ENCODE data around the gene COL9A3.

COL9A3 gene

DNA sequence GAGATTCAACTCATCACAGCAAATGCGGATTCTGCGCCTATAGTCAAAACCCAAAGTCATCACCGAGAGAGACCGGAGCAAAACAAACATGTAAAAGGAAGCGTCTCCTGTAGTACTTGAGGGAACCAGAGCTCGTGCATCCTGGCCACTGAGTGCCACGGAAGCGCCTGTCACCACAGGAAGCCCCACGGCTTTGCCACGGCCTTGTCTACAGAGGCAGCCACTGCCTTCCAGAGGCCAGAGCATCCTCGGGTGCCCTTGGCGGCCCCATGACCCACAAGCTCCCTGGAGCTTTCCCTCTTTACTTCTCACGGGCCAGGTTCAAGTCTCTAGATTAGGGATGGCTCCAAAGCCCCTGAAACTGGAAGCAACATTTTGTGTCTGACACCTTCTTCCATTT is 37.3 kb downstream of the COL9A3 start:
- H3K4me3 ChIP-seq (replicated peaks; ENCODE audit: low read depth, low read length): no peak overlapping the region
- TF ChIP-seq, protein P1, sequence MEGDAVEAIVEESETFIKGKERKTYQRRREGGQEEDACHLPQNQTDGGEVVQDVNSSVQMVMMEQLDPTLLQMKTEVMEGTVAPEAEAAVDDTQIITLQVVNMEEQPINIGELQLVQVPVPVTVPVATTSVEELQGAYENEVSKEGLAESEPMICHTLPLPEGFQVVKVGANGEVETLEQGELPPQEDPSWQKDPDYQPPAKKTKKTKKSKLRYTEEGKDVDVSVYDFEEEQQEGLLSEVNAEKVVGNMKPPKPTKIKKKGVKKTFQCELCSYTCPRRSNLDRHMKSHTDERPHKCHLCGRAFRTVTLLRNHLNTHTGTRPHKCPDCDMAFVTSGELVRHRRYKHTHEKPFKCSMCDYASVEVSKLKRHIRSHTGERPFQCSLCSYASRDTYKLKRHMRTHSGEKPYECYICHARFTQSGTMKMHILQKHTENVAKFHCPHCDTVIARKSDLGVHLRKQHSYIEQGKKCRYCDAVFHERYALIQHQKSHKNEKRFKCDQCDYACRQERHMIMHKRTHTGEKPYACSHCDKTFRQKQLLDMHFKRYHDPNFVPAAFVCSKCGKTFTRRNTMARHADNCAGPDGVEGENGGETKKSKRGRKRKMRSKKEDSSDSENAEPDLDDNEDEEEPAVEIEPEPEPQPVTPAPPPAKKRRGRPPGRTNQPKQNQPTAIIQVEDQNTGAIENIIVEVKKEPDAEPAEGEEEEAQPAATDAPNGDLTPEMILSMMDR (IDR thresholded peaks at IDR 0.05; ENCODE audit: low read depth, low read length, missing control alignments): no peak
- no peak for DNase-seq (ENCODE audit: extremely low read depth, low read depth)

DNA sequence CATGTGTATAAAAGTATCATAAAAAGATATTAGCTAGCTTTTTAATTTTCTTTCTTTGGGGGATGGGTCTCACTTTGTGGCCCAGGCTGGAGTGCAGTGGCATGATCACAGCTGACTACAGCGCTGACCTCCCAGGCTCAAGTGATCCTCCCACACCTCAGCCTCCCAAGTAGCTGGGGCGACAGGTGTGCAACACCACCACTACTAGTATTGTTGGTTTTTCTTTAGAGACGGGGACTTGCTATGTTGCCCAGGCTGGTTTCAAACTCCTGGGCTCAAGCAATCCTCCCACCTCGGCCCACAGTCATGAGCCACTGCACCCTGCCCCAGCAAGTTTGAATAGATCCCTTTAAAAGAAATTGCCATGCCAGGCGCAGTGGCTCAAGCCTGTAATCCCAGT is 38.3 kb downstream of the COL9A3 start:
- H3K4me3 ChIP-seq (replicated peaks; ENCODE audit: low read depth, low read length): no peak overlapping the region
- no peak for DNase-seq (ENCODE audit: extremely low read depth, low read depth)
- TF ChIP-seq, protein P1 (IDR thresholded peaks at IDR 0.05; ENCODE audit: low read depth, low read length, missing control alignments): no peak

DNA sequence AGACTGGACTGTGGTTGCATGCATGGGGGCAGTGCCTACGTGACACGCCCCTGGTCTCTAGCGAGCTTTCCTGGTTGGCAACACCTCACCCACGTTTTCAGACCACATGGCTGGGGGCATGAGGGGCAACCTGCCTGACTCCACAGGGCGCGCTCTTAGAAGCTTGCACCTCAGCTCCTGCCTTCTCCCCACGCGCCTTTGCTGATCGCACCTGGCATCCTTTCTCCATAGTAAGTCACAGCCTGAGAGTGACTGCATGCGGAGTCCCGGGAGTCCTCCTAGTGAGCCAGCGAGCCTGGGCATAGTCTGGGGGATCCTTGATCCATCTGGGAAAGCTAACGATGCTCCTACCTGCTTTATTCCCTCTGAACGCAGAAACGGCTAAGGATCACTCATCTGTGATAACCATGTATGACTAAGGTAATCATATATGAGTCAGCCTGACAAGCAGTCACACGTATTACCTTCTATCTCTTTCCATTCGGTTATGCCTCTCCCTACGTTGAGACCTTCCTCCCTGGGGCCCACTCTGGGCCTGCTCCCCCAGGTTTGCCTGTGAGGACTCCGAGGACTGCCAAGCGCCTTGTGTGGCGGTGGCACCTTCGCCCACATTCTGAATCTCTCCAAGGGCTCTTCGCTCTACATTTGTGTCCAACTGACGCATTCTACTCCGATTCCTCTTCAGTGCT is 40.2 kb downstream of the COL9A3 start:
- no peak overlapping the region for H3K4me3 ChIP-seq (replicated peaks; ENCODE audit: low read depth, low read length)
- TF ChIP-seq, protein P1 (IDR thresholded peaks at IDR 0.05; ENCODE audit: low read depth, low read length, missing control alignments): no peak
- DNase-seq (ENCODE audit: extremely low read depth, low read depth): no peak

DNA sequence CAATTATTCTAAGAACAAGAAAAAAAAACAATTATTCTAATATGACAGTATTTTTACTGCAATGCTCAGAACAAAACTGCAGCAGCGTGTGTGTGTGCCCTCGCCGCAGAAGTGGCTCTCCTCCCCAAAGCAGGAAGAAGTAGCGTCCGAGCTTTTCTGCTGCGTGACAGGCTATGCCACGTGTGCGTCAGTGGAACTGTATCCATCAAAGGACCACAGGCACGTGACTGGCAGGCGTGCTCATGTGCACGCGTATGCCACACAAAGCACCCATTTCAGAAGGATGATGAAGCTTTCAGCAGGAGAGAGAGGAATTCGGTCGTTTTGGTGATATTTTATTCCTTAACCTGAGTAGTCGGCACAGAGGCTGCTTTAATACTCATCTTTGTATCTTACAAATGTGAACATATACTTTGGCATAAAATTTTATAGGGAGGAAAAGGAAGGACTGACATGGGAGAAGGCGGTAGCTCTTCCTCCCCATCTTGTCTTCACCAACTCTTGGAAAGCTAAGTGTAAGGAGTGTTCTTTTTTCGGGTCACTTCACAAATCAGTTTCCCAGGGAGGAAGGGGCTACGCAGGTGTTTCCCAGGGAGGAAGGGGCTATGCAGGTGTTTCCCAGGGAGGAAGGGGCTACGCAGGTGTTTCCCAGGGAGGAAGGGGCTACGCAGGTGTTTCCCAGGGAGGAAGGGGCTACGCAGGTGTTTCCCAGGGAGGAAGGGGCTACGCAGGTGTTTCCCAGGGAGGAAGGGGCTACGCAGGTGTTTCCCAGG is 41.4 kb downstream of the COL9A3 start:
- TF ChIP-seq, protein P1 (IDR thresholded peaks at IDR 0.05; ENCODE audit: low read depth, low read length, missing control alignments): no peak
- no peak overlapping the region for H3K4me3 ChIP-seq (replicated peaks; ENCODE audit: low read depth, low read length)
- no peak for DNase-seq (ENCODE audit: extremely low read depth, low read depth)

DNA sequence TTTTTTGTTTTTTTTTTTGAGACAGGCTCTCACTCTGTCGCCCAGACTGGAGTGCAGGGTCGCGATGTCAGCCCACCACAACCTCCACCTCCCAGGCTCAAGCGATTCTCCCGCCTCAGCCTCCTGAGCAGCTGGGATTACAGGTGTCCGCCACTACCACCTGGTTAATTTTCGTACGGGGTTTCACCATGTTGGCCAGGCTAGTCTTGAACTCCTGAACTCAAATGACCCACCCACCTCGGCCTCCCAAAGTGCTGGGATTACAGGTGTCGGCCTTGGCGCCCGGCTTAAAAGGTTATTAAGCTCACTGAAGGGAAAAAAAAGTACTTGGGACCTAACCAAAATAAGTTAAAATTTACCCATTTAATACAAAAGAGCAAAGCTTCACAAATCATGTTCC is 42.9 kb downstream of the COL9A3 start:
- TF ChIP-seq, protein P1 (IDR thresholded peaks at IDR 0.05; ENCODE audit: low read depth, low read length, missing control alignments): no peak
- peak overlapping the region; percentile 67 for H3K4me3 ChIP-seq (replicated peaks; ENCODE audit: low read depth, low read length)
- no peak for DNase-seq (ENCODE audit: extremely low read depth, low read depth)

DNA sequence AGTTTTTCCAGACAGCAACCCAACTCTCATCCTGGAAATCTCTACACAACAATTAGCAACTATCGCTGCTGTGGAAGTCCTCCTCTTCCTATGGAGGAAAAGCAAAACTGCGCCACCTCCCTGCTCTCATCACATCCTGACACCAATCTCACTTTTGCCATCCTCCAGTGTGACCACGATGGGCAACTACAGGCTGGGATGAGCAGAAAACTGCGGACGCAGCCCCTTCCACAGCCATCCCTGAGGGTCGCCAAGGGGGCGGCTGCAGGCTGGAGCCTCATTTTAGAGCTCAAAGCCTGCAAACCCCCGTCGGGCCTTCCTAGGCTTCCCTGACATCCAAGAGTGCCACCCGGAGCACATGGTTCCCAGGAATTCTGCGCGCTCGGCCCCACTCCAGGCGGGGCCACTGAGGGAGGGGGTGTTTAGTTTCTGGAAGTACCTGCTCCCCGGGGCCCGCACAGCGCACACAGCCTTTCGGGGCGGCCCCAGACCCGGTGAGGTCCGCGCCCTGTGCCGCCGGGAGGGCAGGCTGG is 43.6 kb downstream of the COL9A3 start:
- peak overlapping the region; percentile 67 for H3K4me3 ChIP-seq (replicated peaks; ENCODE audit: low read depth, low read length)
- TF ChIP-seq, protein P1 (IDR thresholded peaks at IDR 0.05; ENCODE audit: low read depth, low read length, missing control alignments): peak; percentile 9
- DNase-seq (ENCODE audit: extremely low read depth, low read depth): no peak
